Neural cell (in vitro differentiated cells): ENCODE measurements around the gene LY9.

Experiments used
- POLR2AphosphoS5 ChIP-seq: IDR thresholded peaks from 2 replicates; pipeline ENCODE4 v1.6.1; 2012
- REST ChIP-seq: IDR thresholded peaks from 2 replicates; pipeline ENCODE4 v1.6.1; 2012; ENCODE audit warnings: borderline replicate concordance
- TAF1 ChIP-seq: IDR thresholded peaks from 2 replicates; pipeline ENCODE4 v1.6.1; 2012; ENCODE audit warnings: low read depth
- TF ChIP-seq, protein P1 (sequence below): fragments of 450-650 bp; IDR thresholded peaks from 2 replicates; pipeline ENCODE4 v1.5.1; 2014; ENCODE audit warnings: antibody characterized with exemption, mild to moderate bottlenecking, moderate library complexity; ENCODE audit not compliant: poor library complexity, severe bottlenecking

DNA sequence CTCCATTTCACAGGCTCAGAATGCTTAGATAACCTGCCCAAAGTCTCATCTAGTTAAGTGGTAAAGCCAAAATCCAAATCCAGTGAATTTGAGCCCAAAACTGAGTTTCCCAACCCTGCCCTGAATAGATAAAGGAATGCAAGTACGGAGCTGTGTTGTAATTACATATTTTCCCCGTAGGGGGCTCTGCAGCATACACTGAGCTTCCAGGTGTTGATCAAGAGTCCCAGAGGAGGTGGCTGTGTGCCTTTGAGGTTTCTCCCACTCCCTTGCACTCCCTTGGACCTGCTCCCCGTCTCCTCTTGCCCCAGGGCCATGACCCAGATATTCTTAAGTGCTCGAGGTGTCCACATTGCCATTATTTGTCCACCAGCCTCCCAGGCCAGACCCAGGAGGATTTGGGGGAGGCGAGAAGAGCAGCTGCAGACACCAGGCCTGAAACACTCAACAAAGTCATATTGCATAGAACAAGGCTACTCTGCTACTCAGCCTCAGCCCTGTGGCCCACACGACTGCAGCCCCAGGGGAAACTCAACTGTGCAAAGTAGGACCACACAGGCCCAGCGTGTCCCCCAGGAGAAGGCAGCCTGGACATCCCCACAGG is 18.4 kb upstream of the LY9 start:
- TF ChIP-seq, protein P1, sequence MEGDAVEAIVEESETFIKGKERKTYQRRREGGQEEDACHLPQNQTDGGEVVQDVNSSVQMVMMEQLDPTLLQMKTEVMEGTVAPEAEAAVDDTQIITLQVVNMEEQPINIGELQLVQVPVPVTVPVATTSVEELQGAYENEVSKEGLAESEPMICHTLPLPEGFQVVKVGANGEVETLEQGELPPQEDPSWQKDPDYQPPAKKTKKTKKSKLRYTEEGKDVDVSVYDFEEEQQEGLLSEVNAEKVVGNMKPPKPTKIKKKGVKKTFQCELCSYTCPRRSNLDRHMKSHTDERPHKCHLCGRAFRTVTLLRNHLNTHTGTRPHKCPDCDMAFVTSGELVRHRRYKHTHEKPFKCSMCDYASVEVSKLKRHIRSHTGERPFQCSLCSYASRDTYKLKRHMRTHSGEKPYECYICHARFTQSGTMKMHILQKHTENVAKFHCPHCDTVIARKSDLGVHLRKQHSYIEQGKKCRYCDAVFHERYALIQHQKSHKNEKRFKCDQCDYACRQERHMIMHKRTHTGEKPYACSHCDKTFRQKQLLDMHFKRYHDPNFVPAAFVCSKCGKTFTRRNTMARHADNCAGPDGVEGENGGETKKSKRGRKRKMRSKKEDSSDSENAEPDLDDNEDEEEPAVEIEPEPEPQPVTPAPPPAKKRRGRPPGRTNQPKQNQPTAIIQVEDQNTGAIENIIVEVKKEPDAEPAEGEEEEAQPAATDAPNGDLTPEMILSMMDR = no peak
- TF ChIP-seq TAF1 (no peak), REST (no peak), POLR2AphosphoS5 (no peak)
